ENCODE data around the gene PANK4. TPM values are rescaled to one million over a fixed set of nuclear protein-coding genes. Genes with fewer than 3 reads are reported as not detected.

Gene PANK4
- polyA plus RNA-seq, 2 of the 4 experiments (the other 2 are of a cell fraction) = 8.1 to 13.8 TPM

GRCh38 chr1:2504225-2504948 is 22.0 kb downstream of the PANK4 start (continued):
- no peak for TF ChIP-seq PBX3 (IDR thresholded peaks at IDR 0.05)
- TF ChIP-seq MAZ (IDR thresholded peaks at IDR 0.05; ENCODE audit: borderline replicate concordance, low read depth, low read length) = no peak
- TF ChIP-seq MYC (IDR thresholded peaks at IDR 0.05; ENCODE audit: borderline replicate concordance, low read length) = no peak

- Histone ChIP-seq H3K9me3 (no peaks in the 10 kb centered on the region), H3K27ac (no peak overlapping the region), H3K4me3 (no peak overlapping the region), H3K4me2 (no peak overlapping the region), H3K4me1 (no peaks in the 10 kb centered on the region)
- FAIRE-seq = no peak
- WGBS (ENCODE audit: missing lambda C conversion rate) = 90% methylated on average over 17 of the region's 42 CpGs
- ChIA-PET CTCF (interaction anchor here (0.6 kb wide), 1 partner anchor 60 kb away, joined by 3 read pairs; no protein-coding TSS in a partner anchor), POLR2A (no interaction called here)
- no peak; a peak in 1 of 6 replicates for ATAC-seq
- DNase-seq (ENCODE audit: low read depth in 1 of 2, low spot score in 1 of 2) = no peak
- TF ChIP-seq HOXB5 (CRISPR knock-in tag; IDR thresholded peaks at IDR 0.05) = no peak
- no peak for TF ChIP-seq RARB (CRISPR knock-in tag; IDR thresholded peaks at IDR 0.05)
- TF ChIP-seq CEBPB (IDR thresholded peaks at IDR 0.05) = no peak
- no peak for TF ChIP-seq FOXS1 (CRISPR knock-in tag; IDR thresholded peaks at IDR 0.05)
- TF ChIP-seq TFCP2L1 (CRISPR knock-in tag; IDR thresholded peaks at IDR 0.05) = no peak
- TF ChIP-seq ELK1 (IDR thresholded peaks at IDR 0.05; ENCODE audit: low read depth, low read length) = no peak
- TF ChIP-seq MAZ (IDR thresholded peaks at IDR 0.05; ENCODE audit: borderline replicate concordance, low read depth, low read length) = no peak
Measured at GRCh38 chr1:2503554-2504224, 22.7 kb downstream of the PANK4 start.

GRCh38 chr1:2502661-2503553 is 23.5 kb downstream of the PANK4 start:
- no peak for TF ChIP-seq EHF (CRISPR knock-in tag; IDR thresholded peaks at IDR 0.05)
- no peak for TF ChIP-seq PHF8 (IDR thresholded peaks at IDR 0.05; ENCODE audit: borderline replicate concordance, low read depth)
- TF ChIP-seq MAZ (IDR thresholded peaks at IDR 0.05; ENCODE audit: borderline replicate concordance, low read depth, low read length) = no peak
- TF ChIP-seq PBX3 (IDR thresholded peaks at IDR 0.05) = no peak
- TF ChIP-seq NPAS2 (CRISPR knock-in tag; IDR thresholded peaks at IDR 0.05; ENCODE audit: borderline replicate concordance) = no peak
- no peak for TF ChIP-seq TP53 (CRISPR knock-in tag; IDR thresholded peaks at IDR 0.05)
- no peak for TF ChIP-seq ZNF302 (CRISPR knock-in tag; IDR thresholded peaks at IDR 0.05)
- TF ChIP-seq MYC (IDR thresholded peaks at IDR 0.05; ENCODE audit: borderline replicate concordance, low read length) = no peak
- no peak for TF ChIP-seq ZSCAN20 (CRISPR knock-in tag; IDR thresholded peaks at IDR 0.05)
- TF ChIP-seq ZFP36 (IDR thresholded peaks at IDR 0.05; ENCODE audit: borderline replicate concordance, partially characterized antibody) = no peak
- no peak for TF ChIP-seq HEYL (CRISPR knock-in tag; IDR thresholded peaks at IDR 0.05)
- ATAC-seq = peak in 1 of 2 experiments; percentile 5; a peak in 1 of 6 replicates
- Histone ChIP-seq H3K27ac (no peak overlapping the region), H3K9me3 (no peaks in the 10 kb centered on the region), H3K4me1 (no peaks in the 10 kb centered on the region), H3K4me3 (no peak overlapping the region), H3K4me2 (no peak overlapping the region)
- no peak for FAIRE-seq
- ChIA-PET POLR2A (no interaction called here), CTCF (interaction anchor here (0.6 kb wide), 1 partner anchor 60 kb away, joined by 3 read pairs; no protein-coding TSS in a partner anchor)
- WGBS (ENCODE audit: missing lambda C conversion rate) = 72% methylated on average over 6 of the region's 36 CpGs
- DNase-seq (ENCODE audit: low read depth in 1 of 2, low spot score in 1 of 2) = no peak

Measured in A549 (cell line).